ENCODE results near the gene TPM2. TPM values are rescaled to one million over a fixed set of nuclear protein-coding genes. Genes with fewer than 3 reads are reported as not detected.
A peak's percentile ranks its signal among the peaks of the same experiment; 100 is the strongest.

Gene TPM2
- total RNA-seq, 1 donor from 2014 or later = 515 TPM

DNA sequence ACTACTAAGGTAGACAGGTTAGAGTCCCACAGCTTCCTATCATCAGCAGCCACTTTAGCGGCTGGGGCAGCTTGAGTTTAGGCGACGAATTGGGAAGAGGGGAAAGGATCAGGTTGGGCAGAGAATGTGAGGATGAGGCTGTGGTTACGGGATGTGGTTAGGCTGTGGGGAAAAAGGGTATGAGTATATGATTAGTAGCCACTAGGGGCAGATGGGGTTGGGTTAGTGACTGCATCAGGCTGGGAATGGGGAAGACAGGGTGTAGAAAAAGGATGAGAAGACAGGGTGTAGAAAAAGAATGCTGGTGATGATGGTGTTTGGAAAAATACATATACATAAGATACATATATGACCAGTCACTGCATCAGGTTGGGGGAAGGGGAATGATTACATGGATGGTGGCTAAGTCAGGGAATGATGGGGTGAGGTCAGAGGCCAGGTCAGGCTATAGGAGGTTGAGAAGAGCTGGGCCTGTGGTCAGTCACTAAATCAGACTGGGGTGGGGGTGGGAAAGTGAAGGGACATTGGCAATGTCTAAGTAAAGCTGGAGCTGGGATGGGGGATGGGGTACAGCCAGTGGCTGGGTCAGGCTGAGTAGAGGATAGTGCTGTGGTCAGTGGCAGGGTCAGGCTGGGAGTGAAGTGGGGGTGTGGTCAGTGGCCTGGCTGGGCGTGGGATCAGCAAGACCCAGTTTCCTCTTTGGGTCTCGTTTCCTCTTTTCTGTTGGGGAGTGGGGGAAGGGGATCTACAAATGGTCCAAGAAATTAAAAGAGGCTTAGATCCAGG is 40.2 kb upstream of the TPM2 start:
- peaks cover 28% of the 10 kb centered on the region for H3K4me1 Mint-ChIP-seq (ENCODE audit: unreplicated experiment)
- TF ChIP-seq, protein P1, sequence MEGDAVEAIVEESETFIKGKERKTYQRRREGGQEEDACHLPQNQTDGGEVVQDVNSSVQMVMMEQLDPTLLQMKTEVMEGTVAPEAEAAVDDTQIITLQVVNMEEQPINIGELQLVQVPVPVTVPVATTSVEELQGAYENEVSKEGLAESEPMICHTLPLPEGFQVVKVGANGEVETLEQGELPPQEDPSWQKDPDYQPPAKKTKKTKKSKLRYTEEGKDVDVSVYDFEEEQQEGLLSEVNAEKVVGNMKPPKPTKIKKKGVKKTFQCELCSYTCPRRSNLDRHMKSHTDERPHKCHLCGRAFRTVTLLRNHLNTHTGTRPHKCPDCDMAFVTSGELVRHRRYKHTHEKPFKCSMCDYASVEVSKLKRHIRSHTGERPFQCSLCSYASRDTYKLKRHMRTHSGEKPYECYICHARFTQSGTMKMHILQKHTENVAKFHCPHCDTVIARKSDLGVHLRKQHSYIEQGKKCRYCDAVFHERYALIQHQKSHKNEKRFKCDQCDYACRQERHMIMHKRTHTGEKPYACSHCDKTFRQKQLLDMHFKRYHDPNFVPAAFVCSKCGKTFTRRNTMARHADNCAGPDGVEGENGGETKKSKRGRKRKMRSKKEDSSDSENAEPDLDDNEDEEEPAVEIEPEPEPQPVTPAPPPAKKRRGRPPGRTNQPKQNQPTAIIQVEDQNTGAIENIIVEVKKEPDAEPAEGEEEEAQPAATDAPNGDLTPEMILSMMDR (IDR thresholded peaks at IDR 0.05) = peak; percentile 68
- peaks cover 6% of the 10 kb centered on the region for H3K36me3 Mint-ChIP-seq (ENCODE audit: unreplicated experiment)
- H3K27me3 Mint-ChIP-seq (ENCODE audit: unreplicated experiment) = no peaks in the 10 kb centered on the region
- no peak overlapping the region for H3K27ac Mint-ChIP-seq (ENCODE audit: unreplicated experiment)
- no peak for DNase-seq (ENCODE audit: extremely low spot score, unreplicated experiment)
- no peaks in the 10 kb centered on the region for H3K9me3 Mint-ChIP-seq (ENCODE audit: unreplicated experiment)
- H3K4me3 Mint-ChIP-seq (ENCODE audit: unreplicated experiment) = no peak overlapping the region

DNA sequence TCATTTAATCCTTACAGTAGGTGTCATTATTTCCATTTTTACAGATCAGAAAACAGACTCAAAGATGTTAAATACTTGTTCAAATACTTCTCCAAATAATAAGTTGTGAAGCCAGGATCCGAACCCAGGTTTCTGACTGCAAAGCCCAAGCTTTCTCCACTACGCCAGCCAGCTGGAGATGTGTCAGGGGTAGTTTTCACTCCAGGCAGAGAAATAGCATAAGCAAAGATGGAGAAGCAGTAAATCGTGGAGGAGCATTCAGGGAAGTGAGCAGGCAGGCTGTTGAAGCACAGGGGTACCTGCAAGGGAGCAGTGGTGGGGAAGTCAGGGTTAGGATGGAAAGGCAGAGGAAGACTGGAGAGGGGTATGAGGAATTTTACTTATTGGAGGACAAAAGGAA is 39.4 kb upstream of the TPM2 start:
- Mint-ChIP-seq H3K27ac (ENCODE audit: unreplicated experiment) (no peak overlapping the region), H3K4me3 (ENCODE audit: unreplicated experiment) (no peak overlapping the region), H3K9me3 (ENCODE audit: unreplicated experiment) (no peaks in the 10 kb centered on the region), H3K36me3 (ENCODE audit: unreplicated experiment) (peaks cover 13% of the 10 kb centered on the region), H3K4me1 (ENCODE audit: unreplicated experiment) (peaks cover 25% of the 10 kb centered on the region), H3K27me3 (ENCODE audit: unreplicated experiment) (no peaks in the 10 kb centered on the region)
- TF ChIP-seq, protein P1 (IDR thresholded peaks at IDR 0.05) = no peak
- DNase-seq (ENCODE audit: extremely low spot score, unreplicated experiment) = no peak

DNA sequence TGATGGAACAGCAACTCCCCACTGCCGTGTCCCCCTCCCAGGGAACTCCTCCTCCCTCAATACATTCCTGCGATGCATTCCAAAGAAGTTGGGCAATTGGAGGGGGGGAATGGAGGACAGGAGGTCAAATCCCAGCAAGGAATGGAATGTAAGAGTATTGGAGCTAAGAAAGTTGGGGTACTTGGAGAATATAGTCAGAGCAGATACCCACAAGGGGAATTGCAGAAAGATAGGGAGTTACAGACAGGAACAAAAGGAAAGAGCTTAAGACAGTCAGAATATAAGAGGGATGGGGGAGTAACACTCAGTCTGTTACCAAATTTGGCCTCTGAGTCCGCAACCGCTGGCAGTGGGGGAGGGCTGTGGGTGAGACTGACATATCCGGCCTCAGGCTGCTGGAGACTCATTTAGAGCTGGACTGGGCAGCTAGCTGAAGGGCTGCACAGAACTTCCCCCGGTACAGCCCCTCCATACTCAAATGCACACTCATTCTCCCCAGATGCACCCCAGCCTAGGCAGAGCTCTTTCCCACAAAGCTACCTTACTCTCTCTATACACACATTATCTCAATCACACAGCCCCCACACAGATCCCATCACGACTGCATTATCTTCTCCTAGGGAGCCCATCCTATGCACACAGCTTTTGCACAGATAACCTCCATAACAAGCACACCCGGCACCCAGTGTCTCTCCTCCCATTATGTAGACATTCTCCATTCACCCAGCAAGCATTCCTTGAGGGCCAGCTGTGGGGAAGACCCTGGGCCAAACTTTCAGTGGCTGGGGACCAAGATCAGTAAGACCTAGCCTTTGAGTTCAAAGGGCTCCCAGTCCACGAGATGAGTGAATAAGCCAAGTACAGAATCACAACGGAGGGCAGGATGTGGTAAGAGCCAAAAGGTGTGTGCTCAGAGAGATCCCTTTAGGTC is 38.6 kb upstream of the TPM2 start:
- H3K36me3 Mint-ChIP-seq (ENCODE audit: unreplicated experiment) = peaks cover 19% of the 10 kb centered on the region
- H3K27me3 Mint-ChIP-seq (ENCODE audit: unreplicated experiment) = no peaks in the 10 kb centered on the region
- H3K27ac Mint-ChIP-seq (ENCODE audit: unreplicated experiment) = no peak overlapping the region
- no peak overlapping the region for H3K4me3 Mint-ChIP-seq (ENCODE audit: unreplicated experiment)
- H3K9me3 Mint-ChIP-seq (ENCODE audit: unreplicated experiment) = no peaks in the 10 kb centered on the region
- peaks cover 17% of the 10 kb centered on the region for H3K4me1 Mint-ChIP-seq (ENCODE audit: unreplicated experiment)
- TF ChIP-seq, protein P1 (IDR thresholded peaks at IDR 0.05) = no peak
- no peak for DNase-seq (ENCODE audit: extremely low spot score, unreplicated experiment)

DNA sequence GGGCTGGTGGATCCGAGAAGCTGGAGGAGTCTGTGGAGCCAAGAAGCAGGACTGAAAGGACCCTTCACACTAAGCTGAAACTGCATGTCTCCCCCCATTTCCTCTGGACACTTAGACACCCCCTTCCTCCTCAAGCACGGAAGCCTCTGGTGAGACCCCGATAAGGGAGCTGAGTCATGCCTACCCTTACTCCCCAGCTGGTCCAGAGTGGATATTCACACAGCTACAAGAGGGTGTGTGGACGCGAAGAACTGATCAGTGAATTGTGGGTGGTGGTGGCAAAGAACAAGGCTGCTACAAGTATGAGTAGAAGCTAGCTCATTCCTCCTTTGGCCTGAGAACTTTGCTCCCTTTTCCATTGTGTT is 37.9 kb upstream of the TPM2 start:
- H3K4me1 Mint-ChIP-seq (ENCODE audit: unreplicated experiment) = peaks cover 12% of the 10 kb centered on the region
- H3K27ac Mint-ChIP-seq (ENCODE audit: unreplicated experiment) = no peak overlapping the region
- H3K27me3 Mint-ChIP-seq (ENCODE audit: unreplicated experiment) = no peaks in the 10 kb centered on the region
- DNase-seq (ENCODE audit: extremely low spot score, unreplicated experiment) = no peak
- TF ChIP-seq, protein P1 (IDR thresholded peaks at IDR 0.05) = no peak
- H3K9me3 Mint-ChIP-seq (ENCODE audit: unreplicated experiment) = no peaks in the 10 kb centered on the region
- peaks cover 24% of the 10 kb centered on the region for H3K36me3 Mint-ChIP-seq (ENCODE audit: unreplicated experiment)
- H3K4me3 Mint-ChIP-seq (ENCODE audit: unreplicated experiment) = no peak overlapping the region

DNA sequence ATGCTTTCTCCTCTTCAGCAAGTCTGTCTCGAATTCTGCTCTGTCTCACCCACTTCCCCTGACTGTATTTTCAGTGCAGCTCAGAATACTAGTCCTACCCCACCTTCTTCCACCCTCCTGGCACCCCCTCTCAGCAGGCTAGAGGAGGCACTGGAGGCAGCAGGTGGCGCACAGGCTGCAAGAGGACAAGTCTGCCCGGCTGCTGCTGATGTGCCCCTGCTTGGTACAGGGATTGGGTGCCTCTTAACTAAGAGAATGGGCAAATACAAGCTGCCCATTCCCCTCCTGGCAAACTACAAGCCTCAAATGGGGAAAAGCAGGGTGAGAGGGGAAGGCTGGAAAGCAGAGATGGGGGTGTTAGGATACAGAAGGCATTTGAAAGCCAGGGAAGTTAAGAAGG is 37.2 kb upstream of the TPM2 start:
- no peaks in the 10 kb centered on the region for H3K27me3 Mint-ChIP-seq (ENCODE audit: unreplicated experiment)
- H3K9me3 Mint-ChIP-seq (ENCODE audit: unreplicated experiment) = no peaks in the 10 kb centered on the region
- H3K36me3 Mint-ChIP-seq (ENCODE audit: unreplicated experiment) = peaks cover 30% of the 10 kb centered on the region
- TF ChIP-seq, protein P1 (IDR thresholded peaks at IDR 0.05) = no peak
- no peak overlapping the region for H3K4me3 Mint-ChIP-seq (ENCODE audit: unreplicated experiment)
- no peak for DNase-seq (ENCODE audit: extremely low spot score, unreplicated experiment)
- no peak overlapping the region for H3K27ac Mint-ChIP-seq (ENCODE audit: unreplicated experiment)
- H3K4me1 Mint-ChIP-seq (ENCODE audit: unreplicated experiment) = peaks cover 12% of the 10 kb centered on the region

Measured in osteocyte (in vitro differentiated cells).